Measurements from ENCODE around the gene RFX8. TPM values are rescaled to one million over a fixed set of nuclear protein-coding genes. Genes with fewer than 3 reads are reported as not detected.

RFX8 gene
- total and polyA plus RNA-seq, 9 of the 15 experiments (the other 6 are each of a cell fraction or from before 2014, with no cell fraction given): not detected

- no peak for TF ChIP-seq E2F6 (IDR thresholded peaks at IDR 0.05; ENCODE audit: borderline replicate concordance in 1 of 2, extremely low read depth in 1 of 2, insufficient read depth in 1 of 2, insufficient read length in 1 of 2, low read depth in 1 of 2, low read length in 1 of 2, poor library complexity in 1 of 2, severe bottlenecking in 1 of 2)
- TF ChIP-seq ZNF717 (CRISPR knock-in tag; IDR thresholded peaks at IDR 0.05): no peak
- no peak for TF ChIP-seq NFE2L1 (tag; IDR thresholded peaks at IDR 0.05; ENCODE audit: borderline replicate concordance, low read depth)
- TF ChIP-seq ZNF133 (CRISPR knock-in tag; IDR thresholded peaks at IDR 0.05): no peak
- TF ChIP-seq ZNF551 (CRISPR knock-in tag; IDR thresholded peaks at IDR 0.05): no peak
- TF ChIP-seq NCOA4 (IDR thresholded peaks at IDR 0.05; ENCODE audit: partially characterized antibody): no peak
Observed at GRCh38 chr2:101410746-101411145, 64.2 kb downstream of the RFX8 start (continued).

DNA sequence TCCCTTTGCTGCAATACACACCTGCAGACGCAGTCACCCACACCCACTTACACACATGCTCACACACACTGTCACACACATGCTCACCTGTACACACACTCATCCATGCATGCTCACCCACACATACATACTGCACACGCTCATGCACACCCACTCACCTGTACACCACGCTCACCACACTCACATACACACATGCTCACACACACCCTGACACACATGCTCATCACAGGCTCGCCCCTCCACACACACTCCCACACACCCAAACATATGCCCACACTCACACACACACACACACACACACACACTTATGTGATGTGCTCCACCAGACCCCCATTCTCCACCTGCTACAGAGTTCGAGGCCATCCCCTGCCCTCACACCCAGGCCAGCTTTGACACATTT is 64.8 kb downstream of the RFX8 start:
- 0% methylated on average over 5 of the region's 5 CpGs for WGBS (ENCODE audit: insufficient coverage, low coverage, missing lambda C conversion rate)
- no peak overlapping the region for H3K27ac ChIP-seq (ENCODE audit: extremely low read depth, low read depth, low read length)
- FAIRE-seq (no peak), DNase-seq (ENCODE audit: extremely low read depth in 1 of 4, low spot score in 3 of 4) (no peak), ATAC-seq (no peak)
- H3K9me3 ChIP-seq (replicated peaks; ENCODE audit: control insufficient read depth, insufficient read depth, low read depth, low read length): 0 out of 2 replicates have a peak, but pooled peaks cover 2% of the 10 kb centered on the region
- no peak overlapping the region for H2AFZ ChIP-seq (ENCODE audit: low read depth, low read length)
- no TSS peak for BruUV-seq (replicated peaks)
- no peaks in the 10 kb centered on the region for H3K79me2 ChIP-seq (ENCODE audit: control insufficient read depth, insufficient read depth, low read length)
- intact Hi-C loops (cut with micrococcal nuclease) (loop anchor here (10.0 kb wide), 2 partner anchors 315 to 575 kb away; no protein-coding TSS in a partner anchor), in situ Hi-C loops (cut with MboI) (loop anchor here (10.0 kb wide), 1 partner anchor 415 kb away; no protein-coding TSS in a partner anchor)
- 0 out of 2 replicates have a peak, but pooled peaks cover 3% of the 10 kb centered on the region for H4K20me1 ChIP-seq (replicated peaks; ENCODE audit: control insufficient read depth, insufficient read depth, low read length)
- H3K36me3 ChIP-seq (ENCODE audit: control insufficient read depth, insufficient read depth, low read length): no peaks in the 10 kb centered on the region
- ChIA-PET CTCF (ENCODE audit: low intra/inter-chr PET ratio) (no interaction called here), POLR2A (interaction anchor here (0.8 kb wide), 1 partner anchor 551 kb away, joined by 3 read pairs; no protein-coding TSS in a partner anchor)
- no peaks in the 10 kb centered on the region for H3K9me1 ChIP-seq (ENCODE audit: control insufficient read depth, insufficient read depth, low read length)
- peaks cover 4 to 70% of the 10 kb centered on the region in 2 experiments; a peak in 3 of 5 replicates for H3K27me3 ChIP-seq (ENCODE audit: control insufficient read depth in 2 of 2, insufficient read depth in 2 of 2, low read length in 2 of 2)
- H3K4me2 ChIP-seq (ENCODE audit: insufficient read depth, low read length): no peak overlapping the region
- no peak overlapping the region for H3K9ac ChIP-seq (ENCODE audit: insufficient read depth in 1 of 2, low read depth in 2 of 2, low read length in 2 of 2)
- H3K4me3 ChIP-seq: no peak overlapping the region
- H3K4me1 ChIP-seq (replicated peaks in 1 of 2; ENCODE audit: control insufficient read depth in 2 of 2, insufficient read depth in 2 of 2, low read length in 2 of 2): no peaks in the 10 kb centered on the region
- TF ChIP-seq ZNF165 (CRISPR knock-in tag; IDR thresholded peaks at IDR 0.05; ENCODE audit: borderline replicate concordance): no peak
- TF ChIP-seq CREM (IDR thresholded peaks at IDR 0.05; ENCODE audit: low read depth): no peak
- TF ChIP-seq TSHZ1 (CRISPR knock-in tag; IDR thresholded peaks at IDR 0.05): no peak
- no peak for TF ChIP-seq E4F1 (CRISPR knock-in tag; IDR thresholded peaks at IDR 0.05; ENCODE audit: borderline replicate concordance)
- TF ChIP-seq YBX1 (IDR thresholded peaks at IDR 0.05): no peak
- TF ChIP-seq POLR2B (IDR thresholded peaks at IDR 0.05; ENCODE audit: low read depth, partially characterized antibody): no peak
- TF ChIP-seq PRPF4 (IDR thresholded peaks at IDR 0.05; ENCODE audit: insufficient read depth, low read depth, low read length, poor library complexity, severe bottlenecking): no peak

Measured in K562 (cell line).